CD14-positive monocyte (primary cell): ENCODE measurements around the gene PSME3. TPM values are rescaled to one million over a fixed set of nuclear protein-coding genes. Genes with fewer than 3 reads are reported as not detected.

Experiments
- DNase-seq, 3 donors: peaks; one replicate each; pipeline ENCODE4 v3.0.0-alpha.2; 2011 to 2022
- H2AFZ ChIP-seq: 2 replicates; pipeline ENCODE4 v1.6.0; 2012; ENCODE audit warnings: mild to moderate bottlenecking, low read depth, low read length, inconsistent platforms; ENCODE audit not compliant: insufficient read depth, poor library complexity, severe bottlenecking
- H3K27ac ChIP-seq, 2 donors: 1 replicate in 1 of 2; 2 replicates in 1 of 2; pipeline ENCODE4 v1.5.1; 2012 to 2013; ENCODE audit warnings: low read length in 2 of 2, control low read depth in 1 of 2, inconsistent platforms in 1 of 2, low read depth in 1 of 2, mild to moderate bottlenecking in 1 of 2
- H3K27me3 ChIP-seq, 2 donors: one replicate each; pipeline versions ENCODE4 v1.6.0 to v1.6.1; 2011 to 2013; ENCODE audit warnings: low read length in 2 of 2; ENCODE audit not compliant: control insufficient read depth in 2 of 2, insufficient read depth in 2 of 2
- H3K36me3 ChIP-seq, 2 donors: replicated peaks in 1 of 2; 1 replicate in 1 of 2; 2 replicates in 1 of 2; pipeline versions ENCODE4 v1.5.1 to v1.6.1; 2012 to 2013; ENCODE audit warnings: low read length in 2 of 2, control low read depth in 1 of 2, inconsistent platforms in 1 of 2, mild to moderate bottlenecking in 1 of 2; ENCODE audit not compliant: insufficient read depth in 2 of 2, control insufficient read depth in 1 of 2
- H3K4me1 ChIP-seq, 2 donors: 1 replicate in 1 of 2; 2 replicates in 1 of 2; pipeline versions ENCODE4 v1.5.1 to v1.6.1; 2012 to 2013; ENCODE audit warnings: low read length in 2 of 2, control low read depth in 1 of 2, inconsistent platforms in 1 of 2, mild to moderate bottlenecking in 1 of 2, moderate library complexity in 1 of 2; ENCODE audit not compliant: insufficient read depth in 2 of 2, control insufficient read depth in 1 of 2
- H3K4me2 ChIP-seq: replicated peaks from 2 replicates; pipeline ENCODE3; 2012; ENCODE audit warnings: low read length, moderate library complexity, mild to moderate bottlenecking; ENCODE audit not compliant: poor library complexity, severe bottlenecking; ENCODE audit errors: extremely low read depth
- H3K4me3 ChIP-seq, 3 experiments: fragments of 200-600 bp in 1 of 3; sonication (generic) in 1 of 3; replicated peaks in 1 of 3; 1 replicate in 2 of 3; 2 replicates in 1 of 3; pipeline ENCODE4 v1.5.1; 2011 to 2013; ENCODE audit warnings: low read length in 3 of 3, mild to moderate bottlenecking in 3 of 3, control low read depth in 2 of 3, low read depth in 2 of 3, inconsistent platforms in 1 of 3, moderate library complexity in 1 of 3
- H3K79me2 ChIP-seq: 2 replicates; pipeline ENCODE4 v1.6.0; 2012; ENCODE audit warnings: mild to moderate bottlenecking, control low read depth, inconsistent platforms, low read length, moderate library complexity; ENCODE audit not compliant: insufficient read depth
- H3K9ac ChIP-seq: 2 replicates; pipeline ENCODE4 v1.6.0; 2017; ENCODE audit warnings: low read length, mild to moderate bottlenecking; ENCODE audit not compliant: insufficient read depth, poor library complexity, severe bottlenecking
- H3K9me3 ChIP-seq, 2 donors: replicated peaks in 1 of 2; 1 replicate in 1 of 2; 2 replicates in 1 of 2; pipeline versions ENCODE4 v1.5.1 to v1.6.1; 2012 to 2013; ENCODE audit warnings: low read length in 2 of 2, control low read depth in 1 of 2; ENCODE audit not compliant: control insufficient read depth in 1 of 2, insufficient read depth in 1 of 2
- H4K20me1 ChIP-seq: 2 replicates; pipeline ENCODE4 v1.6.0; 2012; ENCODE audit warnings: mild to moderate bottlenecking, low read length, control low read depth, moderate library complexity; ENCODE audit not compliant: insufficient read depth
- H3K27ac Mint-ChIP-seq, 7 donors: one replicate each; pipeline ENCODE4 v1.8.0; 2020; ENCODE audit warnings: mild to moderate bottlenecking in 7 of 7, mixed read lengths in 7 of 7, moderate library complexity in 6 of 7, inconsistent platforms in 2 of 7
- H3K27me3 Mint-ChIP-seq, 3 donors: one replicate each; pipeline ENCODE4 v1.8.0; 2021 to 2022; ENCODE audit warnings: low read depth in 3 of 3, mild to moderate bottlenecking in 3 of 3, mixed read lengths in 3 of 3, moderate library complexity in 3 of 3, inconsistent platforms in 1 of 3
- H3K36me3 Mint-ChIP-seq, 2 donors: one replicate each; pipeline ENCODE4 v1.8.0; 2020; ENCODE audit warnings: mixed read lengths in 2 of 2, inconsistent platforms in 1 of 2, mild to moderate bottlenecking in 1 of 2
- H3K4me1 Mint-ChIP-seq: one replicate; pipeline ENCODE4 v1.8.0; 2020; ENCODE audit warnings: mild to moderate bottlenecking, mixed read lengths
- H3K4me3 Mint-ChIP-seq, 2 donors: one replicate each; pipeline ENCODE4 v1.8.0; 2020; ENCODE audit warnings: mild to moderate bottlenecking in 2 of 2, mixed read lengths in 2 of 2, moderate library complexity in 1 of 2
- H3K9me3 Mint-ChIP-seq, 7 donors: one replicate each; pipeline ENCODE4 v1.8.0; 2020 to 2022; ENCODE audit warnings: mixed read lengths in 7 of 7, mild to moderate bottlenecking in 6 of 7, moderate library complexity in 6 of 7, inconsistent platforms in 2 of 7
- CTCF ChIP-seq: fragments of 200-600 bp; IDR thresholded peaks from one replicate; pipeline ENCODE4 v1.8.0; 2022; ENCODE audit warnings: antibody characterized with exemption, mild to moderate bottlenecking
- WGBS: methylation state at CpG from one replicate; pipeline ENCODE4 v1.1.5; 2013; ENCODE audit warnings: missing lambda C conversion rate; ENCODE audit not compliant: insufficient coverage; 5-methylcytosine and 5-hydroxymethylcytosine counted together
- intact Hi-C, 2 donors: fragments of 100-400 bp; cut with micrococcal nuclease; formaldehyde crosslinking; loops; one replicate each; pipeline versions ENCODE4 v1.15.0 to v1.15.1; 2023
- polyA plus RNA-seq, 3 donors: library from polyadenylated mRNA; depleted of rRNA in 1 of 3; unstranded in 2 of 3; stranded (reverse) in 1 of 3; fragments of 300-500 nt in 2 of 3; fragments of >200 nt in 1 of 3; fragmentation: Illumina TruSeq in 2 of 3; gene quantifications; 1 replicate in 2 of 3; 2 replicates in 1 of 3; pipeline ENCODE4 v1.2.3, GENCODE V29; 2012 to 2021

PSME3 gene
- polyA plus RNA-seq, 3 donors, result 61.9 to 137 (median 124) TPM

GRCh38 chr17:42835732-42836131, 2.5 kb downstream of the PSME3 start:
- H3K9me3 Mint-ChIP-seq, result peaks cover 0 to 2% (median 0%) of the 10 kb centered on the region in 7 donors
- peaks cover 24% of the 10 kb centered on the region for H3K4me1 Mint-ChIP-seq
- peaks cover 34% of the 10 kb centered on the region for H3K79me2 ChIP-seq
- peak overlapping the region in 4 of 7 donors; percentile 56 to 82 (median 70) for H3K27ac Mint-ChIP-seq
- peaks cover 20% of the 10 kb centered on the region for H4K20me1 ChIP-seq
- no peak for TF ChIP-seq CTCF
- peak in 1 of 3 donors; percentile 21 for DNase-seq
- H3K9me3 ChIP-seq, result no peaks in the 10 kb centered on the region
- 97% methylated on average over 5 of the region's 6 CpGs for WGBS
- peaks cover 24 to 32% of the 10 kb centered on the region in 2 donors for H3K4me1 ChIP-seq
- peaks cover 43 to 46% of the 10 kb centered on the region in 2 donors for H3K36me3 Mint-ChIP-seq
- H3K27ac ChIP-seq, result peak overlapping the region in 1 of 2 donors; percentile 26
- no peak overlapping the region for H3K4me3 ChIP-seq
- H3K27me3 ChIP-seq, result no peaks in the 10 kb centered on the region
- no peak overlapping the region for H3K4me2 ChIP-seq
- no peak overlapping the region for H3K9ac ChIP-seq
- H3K4me3 Mint-ChIP-seq, result no peak overlapping the region
- H2AFZ ChIP-seq, result no peak overlapping the region
- H3K27me3 Mint-ChIP-seq, result peaks cover 0 to 4% (median 2%) of the 10 kb centered on the region in 3 donors
- intact Hi-C loops, result no loop called here
- H3K36me3 ChIP-seq, result peaks cover 43 to 50% of the 10 kb centered on the region in 2 donors

- peaks cover 0 to 2% (median 2%) of the 10 kb centered on the region in 3 donors for H3K27me3 Mint-ChIP-seq
- no peak for TF ChIP-seq CTCF
- H3K4me2 ChIP-seq, result no peak overlapping the region
- H3K27me3 ChIP-seq, result no peaks in the 10 kb centered on the region
- no peak overlapping the region for H2AFZ ChIP-seq
- peak overlapping the region in 4 of 7 donors; percentile 27 to 46 (median 41) for H3K27ac Mint-ChIP-seq
- peaks cover 54% of the 10 kb centered on the region for H4K20me1 ChIP-seq
- H3K4me1 Mint-ChIP-seq, result peaks cover 25% of the 10 kb centered on the region
- H3K79me2 ChIP-seq, result peaks cover 4% of the 10 kb centered on the region
- H3K4me3 Mint-ChIP-seq, result no peak overlapping the region
- no peak overlapping the region for H3K27ac ChIP-seq
- no peak for DNase-seq
- no peaks in the 10 kb centered on the region for H3K9me3 ChIP-seq
- H3K36me3 Mint-ChIP-seq, result peaks cover 75 to 86% of the 10 kb centered on the region in 2 donors
- peaks cover 13 to 17% of the 10 kb centered on the region in 2 donors for H3K4me1 ChIP-seq
- 76% methylated on average over 3 of the region's 11 CpGs for WGBS
- H3K9ac ChIP-seq, result no peak overlapping the region
- no peak overlapping the region for H3K4me3 ChIP-seq
- intact Hi-C loops, result loop anchor here (2.0 to 10.0 kb wide), 4 partner anchors 95 to 155 kb away; partner anchors contain the start of gene RPL27 (in 2 of the 2)
- peaks cover 83 to 87% of the 10 kb centered on the region in 2 donors for H3K36me3 ChIP-seq
- H3K9me3 Mint-ChIP-seq, result no peaks in the 10 kb centered on the region
Measured at GRCh38 chr17:42841975-42842685, 8.9 kb downstream of the PSME3 start.
